ENCODE results near the gene SLX4.

GRCh38 chr16:3607161-3607560 lies 4.2 kb downstream of the SLX4 start:
- no peak for TF ChIP-seq EZH2phosphoT487 (IDR thresholded peaks at IDR 0.05; ENCODE audit: borderline replicate concordance, low read length)
- TF ChIP-seq CTCF (conservative IDR thresholded peaks at IDR 0.05; ENCODE audit: low read depth, low read length) = no peak
- TF ChIP-seq EZH2 (IDR thresholded peaks at IDR 0.05; ENCODE audit: low read length, unreplicated experiment) = no peak

All from PC-3 (cell line).